G401 (cell line): ENCODE measurements around the gene GEMIN7. TPM values are rescaled to one million over a fixed set of nuclear protein-coding genes. Genes with fewer than 3 reads are reported as not detected.
A peak's percentile ranks its signal among the peaks of the same experiment; 100 is the strongest.

ENCODE experiments used
- DNase-seq: peaks from one replicate; pipeline ENCODE4 v3.0.0-alpha.2; 2015; ENCODE audit warnings: low spot score
- in situ Hi-C: cut with HindIII; loops from 2 replicates; pipeline ENCODE4 v1.10.0; 2016; ENCODE audit warnings: low sequenced_read_pairs, mixed read lengths
- total RNA-seq: library from RNA; depleted of rRNA; stranded (reverse); fragments of >200 nt; shearing (Covaris generic); gene quantifications from 2 replicates; pipeline ENCODE4 v1.2.3, GENCODE V29; 2014; rRNA removed

GEMIN7 gene
- total RNA-seq, result 93.1 and 100 TPM in 2 replicates

- in situ Hi-C loops, result no loop called here
- peak; percentile 72 for DNase-seq
Measured at GRCh38 chr19:45079063-45079910, at the start of gene GEMIN7. TSS of gene GEMIN7 (plus strand) at chr19:45079260. CDS start at chr19:45090115, 10,855 bp downstream.

- no peak for DNase-seq
- in situ Hi-C loops, result no loop called here
Measured at GRCh38 chr19:45030825-45031224, 48.2 kb upstream of the GEMIN7 start.

GRCh38 chr19:45032421-45032820, 46.6 kb upstream of the GEMIN7 start:
- in situ Hi-C loops, result no loop called here
- no peak for DNase-seq

- DNase-seq, result no peak
- in situ Hi-C loops, result no loop called here
Measured at GRCh38 chr19:45035755-45036154, 43.3 kb upstream of the GEMIN7 start.

- in situ Hi-C loops, result no loop called here
- no peak for DNase-seq
Measured at GRCh38 chr19:45037393-45038169, 41.5 kb upstream of the GEMIN7 start.

GRCh38 chr19:45038931-45039893, 39.8 kb upstream of the GEMIN7 start, which contains the start of gene CLASRP:
TSS of gene CLASRP (plus strand) at chr19:45039045. CDS start at chr19:45040213, 1,168 bp downstream.
- in situ Hi-C loops, result no loop called here
- DNase-seq, result peak; percentile 91

- in situ Hi-C loops, result no loop called here
- no peak for DNase-seq
Measured at GRCh38 chr19:45040059-45040771, 38.8 kb upstream of the GEMIN7 start.

- in situ Hi-C loops, result no loop called here
- no peak for DNase-seq
Measured at GRCh38 chr19:45041125-45041524, 37.9 kb upstream of the GEMIN7 start.

GRCh38 chr19:45045671-45046353, 33.2 kb upstream of the GEMIN7 start:
- DNase-seq, result peak; percentile 15
- in situ Hi-C loops, result no loop called here

- in situ Hi-C loops, result no loop called here
- DNase-seq, result no peak
Measured at GRCh38 chr19:45046355-45046754, 32.7 kb upstream of the GEMIN7 start.

GRCh38 chr19:45047188-45047797, 31.8 kb upstream of the GEMIN7 start:
- no peak for DNase-seq
- in situ Hi-C loops, result no loop called here

GRCh38 chr19:45049073-45049736, 29.9 kb upstream of the GEMIN7 start:
- DNase-seq, result peak; percentile 26
- in situ Hi-C loops, result no loop called here

- in situ Hi-C loops, result no loop called here
- no peak for DNase-seq
Measured at GRCh38 chr19:45050036-45050435, 29.0 kb upstream of the GEMIN7 start.

GRCh38 chr19:45051929-45052579, 27.0 kb upstream of the GEMIN7 start:
- in situ Hi-C loops, result no loop called here
- DNase-seq, result no peak

- in situ Hi-C loops, result no loop called here
- no peak for DNase-seq
Measured at GRCh38 chr19:45056831-45057230, 22.2 kb upstream of the GEMIN7 start.

GRCh38 chr19:45057444-45057843, 21.6 kb upstream of the GEMIN7 start:
- in situ Hi-C loops, result no loop called here
- no peak for DNase-seq
